ENCODE results near the gene SDK1. TPM values are rescaled to one million over a fixed set of nuclear protein-coding genes. Genes with fewer than 3 reads are reported as not detected.

The SDK1 gene
- total and polyA plus RNA-seq, 2 of the 8 experiments (the other 6 are each of a cell fraction or from before 2014, with no cell fraction given): 3.3 to 7.2 TPM

DNA sequence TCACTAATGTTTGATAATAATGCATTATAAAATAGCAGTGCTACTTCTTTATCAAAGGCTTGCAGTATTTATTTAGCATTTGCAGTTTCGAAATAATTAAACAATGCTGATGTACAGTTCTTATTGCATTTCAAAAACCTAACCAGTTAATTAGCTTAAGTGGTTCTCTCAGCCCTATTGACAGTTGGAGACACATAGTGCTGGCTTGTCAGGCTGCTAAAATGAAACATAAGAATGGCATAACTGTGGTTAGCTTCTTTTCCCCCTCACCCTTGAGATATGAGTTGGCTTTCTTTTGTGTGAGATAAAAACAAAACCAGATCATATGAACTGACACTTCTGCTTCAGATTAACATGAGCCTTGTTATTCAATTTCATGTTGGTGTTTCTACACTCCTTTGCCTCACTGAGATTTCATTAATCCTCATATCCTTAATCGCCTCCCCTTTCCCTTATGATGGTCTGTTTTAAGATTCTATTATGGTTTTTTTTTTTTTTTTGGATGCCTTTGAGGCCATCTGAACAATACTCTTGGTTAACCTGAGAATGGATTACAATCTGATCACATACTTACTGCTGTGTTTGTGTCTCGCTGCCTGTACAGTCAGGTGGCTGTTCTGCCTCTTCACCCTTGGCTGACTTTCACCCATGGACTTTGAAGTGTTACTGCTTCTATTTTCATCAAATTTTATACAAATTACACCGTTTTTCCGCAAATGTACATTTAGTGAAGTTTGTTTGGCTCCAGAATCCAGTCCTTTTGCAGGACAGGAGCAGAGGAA, 108.0 kb downstream of the SDK1 start (continued):
- TF ChIP-seq EP300 (IDR thresholded peaks at IDR 0.05; ENCODE audit: borderline replicate concordance in 1 of 2, low read depth in 2 of 2, low read length in 2 of 2) (no peak), EGR1 (IDR thresholded peaks at IDR 0.05; ENCODE audit: borderline replicate concordance, low read depth, low read length) (no peak), RXRA (IDR thresholded peaks at IDR 0.05; ENCODE audit: insufficient read depth, low read depth, low read length) (no peak), FOSL1 (IDR thresholded peaks at IDR 0.05; ENCODE audit: insufficient read depth, low read depth, low read length) (no peak), SIX5 (IDR thresholded peaks at IDR 0.05; ENCODE audit: low read depth, low read length) (no peak)
